GM21723 (cell line): ENCODE results near the gene DGKA.
A peak's percentile ranks its signal among the peaks of the same experiment; 100 is the strongest.
"Not testable (repeated sequence)": the region's sequence is repeated elsewhere in the genome, so short reads cannot be mapped to it uniquely, and the experiment has no call there.

Experiments used
- ATAC-seq: cut with Tn5 transposase; IDR thresholded peaks from one replicate; pipeline ENCODE4 v1.9.1; 2021; ENCODE audit warnings: mild to moderate bottlenecking, moderate library complexity; ENCODE audit not compliant: unreplicated experiment

Gene DGKA

GRCh38 chr12:55930771-55931316 lies at the start of gene DGKA:
DGKA (plus strand) TSS chr12:55931162; CDS start chr12:55936504, 5,342 bp downstream.
- peak; percentile 22 for ATAC-seq

GRCh38 chr12:55885113-55885512 lies 45.8 kb upstream of the DGKA start:
- no peak for ATAC-seq

- no peak for ATAC-seq
These were observed 39.7 kb upstream of the DGKA start for GRCh38 chr12:55891310-55891709.

- no peak for ATAC-seq
These were observed 37.2 kb upstream of the DGKA start for GRCh38 chr12:55893723-55894122.

GRCh38 chr12:55899082-55899481 lies 31.9 kb upstream of the DGKA start:
- no peak for ATAC-seq

- ATAC-seq, result no peak
These were observed 29.0 kb upstream of the DGKA start for GRCh38 chr12:55901881-55902490.

- no peak for ATAC-seq
These were observed 24.9 kb upstream of the DGKA start for GRCh38 chr12:55906056-55906455.

GRCh38 chr12:55908726-55909512 lies 22.0 kb upstream of the DGKA start:
- no peak for ATAC-seq

GRCh38 chr12:55909513-55909884 lies 21.5 kb upstream of the DGKA start:
- no peak for ATAC-seq

- ATAC-seq, result no peak
These were observed 18.1 kb upstream of the DGKA start for GRCh38 chr12:55912908-55913307.

- ATAC-seq, result no peak
These were observed 15.5 kb upstream of the DGKA start for GRCh38 chr12:55915482-55915859.

GRCh38 chr12:55919032-55919431 lies 11.9 kb upstream of the DGKA start:
- not testable (repeated sequence) for ATAC-seq

GRCh38 chr12:55922126-55922525 lies 8.8 kb upstream of the DGKA start:
- ATAC-seq, result no peak

- ATAC-seq, result not testable (repeated sequence)
These were observed 7.3 kb upstream of the DGKA start for GRCh38 chr12:55923648-55924047.

- ATAC-seq, result no peak
These were observed 5.6 kb upstream of the DGKA start for GRCh38 chr12:55925371-55925770.

- no peak for ATAC-seq
These were observed 4.9 kb upstream of the DGKA start for GRCh38 chr12:55925870-55926737.

- peak; percentile 44 for ATAC-seq
These were observed 4.0 kb upstream of the DGKA start for GRCh38 chr12:55926738-55927587.

GRCh38 chr12:55927588-55928502 lies 3.1 kb upstream of the DGKA start, which contains the start of gene PYM1:
PYM1 (minus strand) TSS chr12:55927894; CDS start chr12:55927761, 133 bp downstream.
- ATAC-seq, result peak; percentile 43

- ATAC-seq, result peak; percentile 42
These were observed 1.6 kb upstream of the DGKA start for GRCh38 chr12:55929306-55929791.
